ENCODE data around the gene NRARP. TPM values are rescaled to one million over a fixed set of nuclear protein-coding genes. Genes with fewer than 3 reads are reported as not detected.

The NRARP gene
- total and polyA plus RNA-seq, 2 of the 13 experiments (the other 11 are each of a cell fraction or from before 2014, with no cell fraction given): 0.22 to 0.46 TPM

DNA sequence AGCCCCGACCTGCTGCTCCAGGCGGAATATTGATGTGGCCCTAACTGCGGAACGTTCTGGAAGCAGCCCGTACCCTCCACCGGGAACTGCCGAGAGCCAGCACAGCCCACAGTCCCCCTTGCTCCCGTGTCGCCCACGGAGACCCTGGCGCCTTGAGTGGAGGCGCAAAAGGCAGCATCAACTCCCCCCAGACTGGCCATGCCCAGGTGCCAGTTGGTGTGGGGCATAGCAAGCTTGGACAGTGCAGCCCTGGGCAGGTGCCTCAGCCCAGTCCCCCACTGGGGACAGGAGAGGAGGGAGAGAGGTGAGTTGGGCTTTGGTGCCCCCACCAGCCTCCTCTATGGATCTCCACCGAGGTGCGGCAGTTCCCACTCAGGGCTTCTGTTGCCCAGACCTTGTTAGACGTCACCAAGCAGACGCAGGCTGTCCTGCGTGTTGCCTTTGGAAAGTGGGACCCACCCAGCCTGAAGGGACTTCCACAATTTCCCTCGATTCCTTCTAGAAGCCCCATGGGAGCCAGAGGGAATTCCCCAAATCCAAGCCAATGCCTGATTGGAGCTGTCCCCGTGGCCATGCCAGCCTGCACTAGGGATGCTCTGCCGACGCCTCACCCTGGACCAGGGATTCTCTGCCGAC lies 19.8 kb upstream of the NRARP start:
- Histone ChIP-seq H3K79me2 (ENCODE audit: insufficient read depth, low read length) (no peaks in the 10 kb centered on the region), H3K4me3 (replicated peaks in 1 of 3; ENCODE audit: insufficient read depth in 1 of 3, low read depth in 2 of 3, low read length in 3 of 3) (no peak overlapping the region), H3K4me2 (ENCODE audit: low read depth, low read length) (no peak overlapping the region), H4K20me1 (ENCODE audit: insufficient read depth, low read length) (peaks cover 4% of the 10 kb centered on the region; the same call in 1 of the 2 replicates), H2AFZ (ENCODE audit: low read length) (no peak overlapping the region), H3K9me3 (ENCODE audit: low read length) (no peaks in the 10 kb centered on the region), H3K27ac (ENCODE audit: extremely low read length, insufficient read depth, low read length) (no peak overlapping the region), H3K36me3 (replicated peaks in 1 of 2; ENCODE audit: control insufficient read depth in 1 of 2, insufficient read depth in 2 of 2, low read length in 2 of 2) (no peaks in the 10 kb centered on the region), H3K9ac (ENCODE audit: insufficient read depth, low read depth, low read length) (no peak overlapping the region), H3K4me1 (ENCODE audit: insufficient read depth, low read length) (no peaks in the 10 kb centered on the region), H3K27me3 (ENCODE audit: control insufficient read depth in 1 of 2, insufficient read depth in 2 of 2, low read length in 2 of 2) (peaks cover 11 to 40% of the 10 kb centered on the region in 2 experiments)
- in situ Hi-C loops (cut with HindIII; ENCODE audit: extremely low pct_ligation_motif_present, low pct_unique_long_range_greater_than_20kb) (no loop called here), intact Hi-C loops (cut with micrococcal nuclease; ENCODE audit: unreplicated experiment) (no loop called here)
- BruUV-seq (replicated peaks): no TSS peak
- ATAC-seq: no peak
- 75% methylated on average over 8 of the region's 22 CpGs for WGBS (ENCODE audit: low lambda C conversion rate)
- no peak for FAIRE-seq
- TF ChIP-seq, protein P1, sequence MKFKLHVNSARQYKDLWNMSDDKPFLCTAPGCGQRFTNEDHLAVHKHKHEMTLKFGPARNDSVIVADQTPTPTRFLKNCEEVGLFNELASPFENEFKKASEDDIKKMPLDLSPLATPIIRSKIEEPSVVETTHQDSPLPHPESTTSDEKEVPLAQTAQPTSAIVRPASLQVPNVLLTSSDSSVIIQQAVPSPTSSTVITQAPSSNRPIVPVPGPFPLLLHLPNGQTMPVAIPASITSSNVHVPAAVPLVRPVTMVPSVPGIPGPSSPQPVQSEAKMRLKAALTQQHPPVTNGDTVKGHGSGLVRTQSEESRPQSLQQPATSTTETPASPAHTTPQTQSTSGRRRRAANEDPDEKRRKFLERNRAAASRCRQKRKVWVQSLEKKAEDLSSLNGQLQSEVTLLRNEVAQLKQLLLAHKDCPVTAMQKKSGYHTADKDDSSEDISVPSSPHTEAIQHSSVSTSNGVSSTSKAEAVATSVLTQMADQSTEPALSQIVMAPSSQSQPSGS (CRISPR knock-in tag; IDR thresholded peaks at IDR 0.05): no peak
- no peak for TF ChIP-seq TBL1XR1 (IDR thresholded peaks at IDR 0.05; ENCODE audit: borderline replicate concordance, low read length, partially characterized antibody)
- no peak for TF ChIP-seq MAFG (CRISPR knock-in tag; IDR thresholded peaks at IDR 0.05)
- TF ChIP-seq MTF2 (CRISPR knock-in tag; IDR thresholded peaks at IDR 0.05; ENCODE audit: borderline replicate concordance): no peak
- TF ChIP-seq ETV5 (CRISPR knock-in tag; IDR thresholded peaks at IDR 0.05; ENCODE audit: borderline replicate concordance): no peak
- TF ChIP-seq RARA (CRISPR knock-in tag; IDR thresholded peaks at IDR 0.05): no peak
- TF ChIP-seq, protein P2, sequence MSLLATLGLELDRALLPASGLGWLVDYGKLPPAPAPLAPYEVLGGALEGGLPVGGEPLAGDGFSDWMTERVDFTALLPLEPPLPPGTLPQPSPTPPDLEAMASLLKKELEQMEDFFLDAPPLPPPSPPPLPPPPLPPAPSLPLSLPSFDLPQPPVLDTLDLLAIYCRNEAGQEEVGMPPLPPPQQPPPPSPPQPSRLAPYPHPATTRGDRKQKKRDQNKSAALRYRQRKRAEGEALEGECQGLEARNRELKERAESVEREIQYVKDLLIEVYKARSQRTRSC (CRISPR knock-in tag; IDR thresholded peaks at IDR 0.05; ENCODE audit: low read depth): no peak
- TF ChIP-seq ZNF720 (CRISPR knock-in tag; IDR thresholded peaks at IDR 0.05): no peak
- TF ChIP-seq YEATS4 (CRISPR knock-in tag; IDR thresholded peaks at IDR 0.05; ENCODE audit: borderline replicate concordance): no peak
- no peak for TF ChIP-seq ZNF772 (CRISPR knock-in tag; IDR thresholded peaks at IDR 0.05)
- no peak for TF ChIP-seq ATF1 (CRISPR knock-in tag; IDR thresholded peaks at IDR 0.05)
- TF ChIP-seq ZNF33B (CRISPR knock-in tag; IDR thresholded peaks at IDR 0.05): no peak
- no peak for DNase-seq (ENCODE audit: low spot score)
- POLR2A ChIA-PET: no interaction called here
- CTCF ChIA-PET (ENCODE audit: low intra/inter-chr PET ratio, low total read pairs): no interaction called here
